ENCODE measurements around the gene BMPER.

DNA sequence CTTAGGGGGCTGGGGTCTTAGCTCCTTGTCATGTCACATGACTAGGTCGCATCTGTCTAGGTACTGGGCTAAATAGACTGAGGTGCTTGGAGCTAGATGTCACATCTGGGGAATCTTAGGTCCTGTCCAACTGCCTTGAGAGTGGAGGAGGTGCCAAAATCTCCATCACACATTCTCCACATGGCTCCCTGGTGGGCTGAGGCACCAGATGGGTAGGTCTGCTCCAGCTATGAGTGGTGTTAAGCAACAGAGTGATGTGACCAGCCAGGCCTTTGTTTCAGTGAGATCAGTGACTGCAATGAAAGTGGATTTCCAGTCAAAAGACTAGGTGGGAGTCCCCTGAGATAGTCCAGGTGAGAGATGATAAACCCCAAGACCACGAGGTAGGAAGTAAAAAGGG lies 251.8 kb downstream of the BMPER start:
- TF ChIP-seq, protein P1, sequence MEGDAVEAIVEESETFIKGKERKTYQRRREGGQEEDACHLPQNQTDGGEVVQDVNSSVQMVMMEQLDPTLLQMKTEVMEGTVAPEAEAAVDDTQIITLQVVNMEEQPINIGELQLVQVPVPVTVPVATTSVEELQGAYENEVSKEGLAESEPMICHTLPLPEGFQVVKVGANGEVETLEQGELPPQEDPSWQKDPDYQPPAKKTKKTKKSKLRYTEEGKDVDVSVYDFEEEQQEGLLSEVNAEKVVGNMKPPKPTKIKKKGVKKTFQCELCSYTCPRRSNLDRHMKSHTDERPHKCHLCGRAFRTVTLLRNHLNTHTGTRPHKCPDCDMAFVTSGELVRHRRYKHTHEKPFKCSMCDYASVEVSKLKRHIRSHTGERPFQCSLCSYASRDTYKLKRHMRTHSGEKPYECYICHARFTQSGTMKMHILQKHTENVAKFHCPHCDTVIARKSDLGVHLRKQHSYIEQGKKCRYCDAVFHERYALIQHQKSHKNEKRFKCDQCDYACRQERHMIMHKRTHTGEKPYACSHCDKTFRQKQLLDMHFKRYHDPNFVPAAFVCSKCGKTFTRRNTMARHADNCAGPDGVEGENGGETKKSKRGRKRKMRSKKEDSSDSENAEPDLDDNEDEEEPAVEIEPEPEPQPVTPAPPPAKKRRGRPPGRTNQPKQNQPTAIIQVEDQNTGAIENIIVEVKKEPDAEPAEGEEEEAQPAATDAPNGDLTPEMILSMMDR (IDR thresholded peaks at IDR 0.05) = no peak
- TF ChIP-seq, protein P2, sequence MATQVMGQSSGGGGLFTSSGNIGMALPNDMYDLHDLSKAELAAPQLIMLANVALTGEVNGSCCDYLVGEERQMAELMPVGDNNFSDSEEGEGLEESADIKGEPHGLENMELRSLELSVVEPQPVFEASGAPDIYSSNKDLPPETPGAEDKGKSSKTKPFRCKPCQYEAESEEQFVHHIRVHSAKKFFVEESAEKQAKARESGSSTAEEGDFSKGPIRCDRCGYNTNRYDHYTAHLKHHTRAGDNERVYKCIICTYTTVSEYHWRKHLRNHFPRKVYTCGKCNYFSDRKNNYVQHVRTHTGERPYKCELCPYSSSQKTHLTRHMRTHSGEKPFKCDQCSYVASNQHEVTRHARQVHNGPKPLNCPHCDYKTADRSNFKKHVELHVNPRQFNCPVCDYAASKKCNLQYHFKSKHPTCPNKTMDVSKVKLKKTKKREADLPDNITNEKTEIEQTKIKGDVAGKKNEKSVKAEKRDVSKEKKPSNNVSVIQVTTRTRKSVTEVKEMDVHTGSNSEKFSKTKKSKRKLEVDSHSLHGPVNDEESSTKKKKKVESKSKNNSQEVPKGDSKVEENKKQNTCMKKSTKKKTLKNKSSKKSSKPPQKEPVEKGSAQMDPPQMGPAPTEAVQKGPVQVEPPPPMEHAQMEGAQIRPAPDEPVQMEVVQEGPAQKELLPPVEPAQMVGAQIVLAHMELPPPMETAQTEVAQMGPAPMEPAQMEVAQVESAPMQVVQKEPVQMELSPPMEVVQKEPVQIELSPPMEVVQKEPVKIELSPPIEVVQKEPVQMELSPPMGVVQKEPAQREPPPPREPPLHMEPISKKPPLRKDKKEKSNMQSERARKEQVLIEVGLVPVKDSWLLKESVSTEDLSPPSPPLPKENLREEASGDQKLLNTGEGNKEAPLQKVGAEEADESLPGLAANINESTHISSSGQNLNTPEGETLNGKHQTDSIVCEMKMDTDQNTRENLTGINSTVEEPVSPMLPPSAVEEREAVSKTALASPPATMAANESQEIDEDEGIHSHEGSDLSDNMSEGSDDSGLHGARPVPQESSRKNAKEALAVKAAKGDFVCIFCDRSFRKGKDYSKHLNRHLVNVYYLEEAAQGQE (IDR thresholded peaks at IDR 0.05; ENCODE audit: insufficient read depth in 1 of 2, low read depth in 2 of 2, low read length in 1 of 2) = no peak
- no peak for TF ChIP-seq SIN3A (IDR thresholded peaks at IDR 0.05; ENCODE audit: borderline replicate concordance, insufficient read depth, low read depth, low read length)
- no peak for TF ChIP-seq POLR2AphosphoS5 (IDR thresholded peaks at IDR 0.05; ENCODE audit: low read depth, low read length)
